H1 (cell line): ENCODE results near the gene PLAU. TPM values are rescaled to one million over a fixed set of nuclear protein-coding genes. Genes with fewer than 3 reads are reported as not detected.

Experiments used
- CTCF ChIA-PET: fragments of 300-600 bp; sonication (Branson Sonifier 250); formaldehyde crosslinking; loops from one replicate; lab custom pipeline; 2021; ENCODE audit not compliant: partially characterized antibody; lab: Charles Lee
- POLR2A ChIA-PET: fragments of 300-600 bp; sonication (Branson Sonifier 250); formaldehyde crosslinking; loops from one replicate; lab custom pipeline; 2021; ENCODE audit warnings: inconsistent platforms; ENCODE audit not compliant: partially characterized antibody; lab: Charles Lee
- DNase-seq, 2 experiments: peaks; one replicate each; pipeline versions ENCODE4 v3.0.0 to v3.0.0-alpha.2; 2010 to 2022; ENCODE audit warnings: low spot score in 2 of 2, low read depth in 1 of 2, mixed read lengths in 1 of 2
- FAIRE-seq: peaks from 2 replicates; lab custom pipeline; 2011; peaks lifted over from hg19 to GRCh38; lab: Jason Lieb, UNC
- H2AFZ ChIP-seq: 2 replicates; pipeline ENCODE4 v1.8.1; 2012; ENCODE audit warnings: low read length, inconsistent platforms
- H2AK5ac ChIP-seq: 2 replicates; pipeline ENCODE4 v1.6.1; 2013; ENCODE audit warnings: low read depth, low read length
- H2BK120ac ChIP-seq: replicated peaks from 2 replicates; pipeline ENCODE3; 2013; ENCODE audit warnings: low read depth, low read length, inconsistent platforms
- H2BK12ac ChIP-seq: 2 replicates; pipeline ENCODE4 v1.6.1; 2013; ENCODE audit warnings: low read depth, low read length
- H2BK15ac ChIP-seq: 2 replicates; pipeline ENCODE4 v1.6.1; 2013; ENCODE audit warnings: low read length
- H2BK20ac ChIP-seq: 2 replicates; pipeline ENCODE4 v1.6.1; 2013; ENCODE audit warnings: low read length
- H2BK5ac ChIP-seq: 2 replicates; pipeline ENCODE4 v1.6.1; 2013; ENCODE audit warnings: low read depth, low read length
- H3K14ac ChIP-seq: 2 replicates; pipeline ENCODE4 v1.6.1; 2013; ENCODE audit warnings: inconsistent platforms; ENCODE audit not compliant: insufficient read length
- H3K18ac ChIP-seq: 2 replicates; pipeline ENCODE4 v1.6.1; 2013; ENCODE audit warnings: low read length; ENCODE audit errors: extremely low read depth
- H3K23ac ChIP-seq: 2 replicates; pipeline ENCODE4 v1.6.1; 2013; ENCODE audit warnings: inconsistent platforms; ENCODE audit not compliant: insufficient read length
- H3K23me2 ChIP-seq: 2 replicates; pipeline ENCODE4 v1.6.1; 2013; ENCODE audit warnings: low read depth, low read length
- H3K27ac ChIP-seq: 2 replicates; pipeline ENCODE4 v1.6.1; 2011; ENCODE audit warnings: low read depth, low read length, inconsistent platforms
- H3K27me3 ChIP-seq, 4 experiments: replicated peaks in 1 of 4; 1 replicate in 1 of 4; 2 replicates in 3 of 4; pipeline versions ENCODE4 v1.6.1 to v1.8.1; 2011 to 2013; ENCODE audit warnings: low read length in 3 of 4, mild to moderate bottlenecking in 3 of 4, inconsistent platforms in 2 of 4, mixed read lengths in 2 of 4, moderate library complexity in 1 of 4; ENCODE audit not compliant: control insufficient read depth in 3 of 4, insufficient read depth in 3 of 4; ENCODE audit errors: extremely low read depth in 1 of 4
- H3K36me3 ChIP-seq, 4 experiments: 2 replicates each; pipeline versions ENCODE4 v1.6.1 to v1.8.1; 2011 to 2013; ENCODE audit warnings: mild to moderate bottlenecking in 4 of 4, low read length in 3 of 4, moderate library complexity in 2 of 4, control low read depth in 1 of 4, inconsistent platforms in 1 of 4; ENCODE audit not compliant: insufficient read depth in 4 of 4, control insufficient read depth in 2 of 4
- H3K4ac ChIP-seq: replicated peaks from 2 replicates; pipeline ENCODE3; 2013; ENCODE audit warnings: low read length, low read depth, mixed read lengths, inconsistent platforms; ENCODE audit not compliant: insufficient read length
- H3K4me1 ChIP-seq, 4 experiments: replicated peaks in 1 of 4; 1 replicate in 1 of 4; 2 replicates in 3 of 4; pipeline versions ENCODE4 v1.6.1 to v1.8.1; 2011 to 2013; ENCODE audit warnings: low read length in 3 of 4, inconsistent platforms in 2 of 4, mixed read lengths in 1 of 4; ENCODE audit not compliant: insufficient read depth in 4 of 4, control insufficient read depth in 3 of 4
- H3K4me2 ChIP-seq, 2 experiments: 2 replicates each; pipeline versions ENCODE4 v1.6.1 to v1.8.1; 2011 to 2013; ENCODE audit warnings: low read depth in 2 of 2, low read length in 2 of 2, control low read depth in 1 of 2, inconsistent platforms in 1 of 2, mild to moderate bottlenecking in 1 of 2; ENCODE audit not compliant: insufficient read depth in 1 of 2
- H3K4me3 ChIP-seq, 4 experiments: fragments of 200-600, 300-600 bp in 1 of 4; sonication (generic), shearing (Covaris generic), sonication (Bioruptor Twin) in 1 of 4; 2 replicates each; pipeline versions ENCODE4 v1.5.1 to v1.8.1; 2011 to 2016; ENCODE audit warnings: low read length in 4 of 4, low read depth in 3 of 4, control low read depth in 2 of 4, inconsistent platforms in 2 of 4, mild to moderate bottlenecking in 2 of 4, mixed read lengths in 1 of 4, moderate library complexity in 1 of 4; ENCODE audit not compliant: insufficient read depth in 2 of 4; ENCODE audit errors: extremely low read depth in 1 of 4
- H3K56ac ChIP-seq: replicated peaks from 2 replicates; pipeline ENCODE3; 2013; ENCODE audit warnings: low read depth, mild to moderate bottlenecking, mixed read lengths, low read length, inconsistent platforms; ENCODE audit not compliant: insufficient read length
- H3K79me1 ChIP-seq: 2 replicates; pipeline ENCODE4 v1.6.1; 2013; ENCODE audit warnings: low read depth, low read length, control low read depth
- H3K79me2 ChIP-seq, 2 experiments: 2 replicates each; pipeline versions ENCODE4 v1.6.1 to v1.8.1; 2012 to 2013; ENCODE audit warnings: low read length in 2 of 2, mild to moderate bottlenecking in 2 of 2, inconsistent platforms in 1 of 2; ENCODE audit not compliant: insufficient read depth in 2 of 2, control insufficient read depth in 1 of 2
- H3K9ac ChIP-seq, 4 experiments: replicated peaks in 1 of 4; 1 replicate in 1 of 4; 2 replicates in 3 of 4; pipeline versions ENCODE4 v1.6.1 to v1.8.1; 2011 to 2013; ENCODE audit warnings: low read depth in 3 of 4, low read length in 3 of 4, control low read depth in 2 of 4, mild to moderate bottlenecking in 2 of 4, moderate library complexity in 2 of 4, inconsistent platforms in 1 of 4; ENCODE audit errors: extremely low read depth in 1 of 4
- H3K9me3 ChIP-seq, 2 experiments: 2 replicates each; pipeline versions ENCODE4 v1.6.1 to v1.8.1; 2012 to 2013; ENCODE audit warnings: mild to moderate bottlenecking in 2 of 2, moderate library complexity in 2 of 2, control low read depth in 1 of 2, inconsistent platforms in 1 of 2, low read depth in 1 of 2, low read length in 1 of 2, mixed read lengths in 1 of 2; ENCODE audit not compliant: insufficient read depth in 2 of 2
- H4K20me1 ChIP-seq, 2 experiments: replicated peaks in 1 of 2; 2 replicates each; pipeline versions ENCODE3 to v1.8.1; 2011 to 2013; ENCODE audit warnings: inconsistent platforms in 2 of 2, low read length in 2 of 2, mild to moderate bottlenecking in 1 of 2; ENCODE audit not compliant: insufficient read depth in 2 of 2, control insufficient read depth in 1 of 2
- H4K5ac ChIP-seq: 2 replicates; pipeline ENCODE4 v1.6.1; 2013; ENCODE audit warnings: low read length, low read depth, mixed read lengths, inconsistent platforms; ENCODE audit not compliant: insufficient read length
- H4K8ac ChIP-seq: 2 replicates; pipeline ENCODE4 v1.8.0; 2013; ENCODE audit warnings: mild to moderate bottlenecking, moderate library complexity, low read length, inconsistent platforms; ENCODE audit not compliant: insufficient read depth; ENCODE audit errors: extremely low read depth
- H4K91ac ChIP-seq: replicated peaks from 2 replicates; pipeline ENCODE3; 2013; ENCODE audit warnings: low read length, mixed read lengths, inconsistent platforms; ENCODE audit not compliant: insufficient read length
- HDAC6 ChIP-seq: IDR thresholded peaks from one replicate; pipeline ENCODE4 v1.7.1; 2012; ENCODE audit warnings: low read depth, mild to moderate bottlenecking, inconsistent platforms, low read length, moderate library complexity
- POLR2AphosphoS5 ChIP-seq: IDR thresholded peaks from 2 replicates; pipeline ENCODE4 v1.6.1; 2011; ENCODE audit warnings: low read depth, low read length
- SP2 ChIP-seq: IDR thresholded peaks from 2 replicates; pipeline ENCODE4 v1.6.1; 2012; ENCODE audit warnings: mild to moderate bottlenecking, low read length, inconsistent platforms
- WGBS, 2 experiments: shearing (Covaris generic) in 1 of 2; methylation state at CpG; one replicate each; pipeline versions ENCODE4 v1.1.6 to v1.1.7; 2013 to 2015; ENCODE audit warnings: low lambda C conversion rate in 2 of 2, mixed read lengths in 2 of 2, inconsistent platforms in 1 of 2, low coverage in 1 of 2, missing lambda C conversion rate in 1 of 2; ENCODE audit not compliant: insufficient replicate concordance in 2 of 2, insufficient coverage in 1 of 2, insufficient read length in 1 of 2; ENCODE audit errors: extremely low coverage in 1 of 2, missing lambda C conversion rate in 1 of 2; 5-methylcytosine and 5-hydroxymethylcytosine counted together
- polyA plus RNA-seq, 7 experiments: library from polyadenylated mRNA; depleted of rRNA in 3 of 7; stranded (reverse) in 5 of 7; unstranded in 2 of 7; fragments of >200 nt in 5 of 7; fragments of 200-250 nt in 2 of 7; gene quantifications; 1 replicate in 5 of 7; 2 replicates in 1 of 7; 4 replicates in 1 of 7; pipeline versions ENCODE4 v1.2.1 to v1.2.3, GENCODE V29; 2011 to 2013; ENCODE audit warnings: missing spikeins in 2 of 7, mixed read lengths in 2 of 7
- total RNA-seq: library from RNA; stranded (reverse); fragmentation: NEBNext Ultra II Directional; extraction: Animal tissue kit (Norgen Biotek cat#: 25700); gene quantifications from 2 replicates; pipeline ENCODE4 v1.2.1, GENCODE V29; 2021

Gene PLAU
- total and polyA plus RNA-seq, 2 of the 8 experiments (the other 6 are each of a cell fraction or from before 2014, with no cell fraction given): 16.2 to 26.1 TPM

GRCh38 chr10:73884017-73884416, 26.9 kb upstream of the PLAU start:
- Histone ChIP-seq H4K91ac (no peak overlapping the region), H3K36me3 (no peaks in the 10 kb centered on the region), H4K8ac (no peak overlapping the region), H3K79me2 (no peaks in the 10 kb centered on the region), H3K4ac (no peak overlapping the region), H3K27me3 (no peaks in the 10 kb centered on the region), H2AK5ac (no peak overlapping the region), H3K4me2 (no peak overlapping the region), H2BK5ac (no peak overlapping the region), H2BK12ac (no peak overlapping the region), H3K27ac (no peak overlapping the region), H3K4me1 (peaks cover 1 to 10% (median 4%) of the 10 kb centered on the region in 4 experiments; a peak in 5 of 7 replicates), H3K79me1 (no peaks in the 10 kb centered on the region), H2BK120ac (no peak overlapping the region), H3K23me2 (no peaks in the 10 kb centered on the region), H3K14ac (no peak overlapping the region), H3K56ac (no peak overlapping the region), H2BK20ac (no peak overlapping the region), H2BK15ac (no peak overlapping the region), H3K18ac (no peak overlapping the region), H3K9me3 (no peaks in the 10 kb centered on the region), H4K5ac (no peak overlapping the region), H3K23ac (no peak overlapping the region), H4K20me1 (no peaks in the 10 kb centered on the region), H3K9ac (no peak overlapping the region), H3K4me3 (no peak overlapping the region), H2AFZ (no peak overlapping the region)
- 81% methylated on average over 3 of the region's 3 CpGs; no CpG with 5 or more reads in 1 of the 2 experiments for WGBS, 2 experiments
- TF ChIP-seq HDAC6 (no peak), SP2 (no peak), POLR2AphosphoS5 (no peak)
- DNase-seq (no peak), FAIRE-seq (no peak)
- POLR2A ChIA-PET: no interaction called here
- CTCF ChIA-PET: interaction anchor here (0.7 to 27.0 kb wide), 3 partner anchors 52 to 199 kb away, joined by 3 to 681 read pairs (median 4); no protein-coding TSS in a partner anchor
